Testis (tissue), 3 donors: ENCODE data around the gene MINK1. TPM values are rescaled to one million over a fixed set of nuclear protein-coding genes. Genes with fewer than 3 reads are reported as not detected.
"Not testable (repeated sequence)": the region's sequence is repeated elsewhere in the genome, so short reads cannot be mapped to it uniquely, and the experiment has no call there.

Experiments used
- DNase-seq: peaks from one replicate; pipeline ENCODE4 v3.0.0-alpha.2; 2019
- H3K27ac ChIP-seq, 2 donors: fragments of 200-600 bp; sonication (generic); one replicate each; pipeline ENCODE4 v1.5.1; 2019
- H3K27me3 ChIP-seq: fragments of 200-600 bp; sonication (generic); one replicate; pipeline ENCODE4 v1.5.1; 2019
- H3K36me3 ChIP-seq: fragments of 200-600 bp; sonication (generic); one replicate; pipeline ENCODE4 v1.5.1; 2017; ENCODE audit warnings: low read depth; ENCODE audit errors: missing control alignments
- H3K4me1 ChIP-seq: fragments of 200-600 bp; sonication (generic); one replicate; pipeline ENCODE4 v1.5.1; 2019
- H3K4me3 ChIP-seq, 2 donors: fragments of 200-600 bp; sonication (generic); one replicate each; pipeline ENCODE4 v1.5.1; 2017 to 2019
- H3K9me3 ChIP-seq: fragments of 200-600 bp; sonication (generic); one replicate; pipeline ENCODE4 v1.5.1; 2017
- CTCF ChIP-seq, 3 experiments: fragments of 450-650 bp in 2 of 3; fragments of 200-600 bp in 1 of 3; sonication (generic) in 1 of 3; IDR thresholded peaks; one replicate each; pipeline ENCODE4 v1.5.1; 2016 to 2019; ENCODE audit warnings: antibody characterized with exemption in 3 of 3, mild to moderate bottlenecking in 2 of 3, moderate library complexity in 1 of 3
- POLR2A ChIP-seq: fragments of 450-650 bp; IDR thresholded peaks from one replicate; pipeline ENCODE4 v1.6.1; 2017; ENCODE audit warnings: antibody characterized with exemption, mild to moderate bottlenecking, moderate library complexity
- WGBS, 2 donors: methylation state at CpG; one replicate each; pipeline ENCODE4 v1.1.5; 2018; 5-methylcytosine and 5-hydroxymethylcytosine counted together
- intact Hi-C: fragments of 100-400 bp; cut with DNase I; formaldehyde crosslinking; loops from one replicate; pipeline ENCODE4 v1.15.1; 2023; ENCODE audit warnings: low total_unique reads
- polyA plus RNA-seq: library from polyadenylated mRNA; stranded (reverse); fragments of 350-450 nt; fragmentation: Illumina TruSeq; extraction: RNeasy Lipid Tissue Mini Kit (QIAGEN cat#74804); gene quantifications from one replicate; pipeline ENCODE4 v1.2.3, GENCODE V29; 2014; ENCODE audit warnings: low read depth, low replicate concordance; ENCODE audit not compliant: insufficient read depth
- total RNA-seq, 2 donors: library from RNA; depleted of rRNA; stranded (reverse); fragments of >200 nt; gene quantifications; one replicate each; pipeline ENCODE4 v1.2.3, GENCODE V29; 2016

The MINK1 gene
- total and polyA plus RNA-seq, 3 donors from 2014 or later, result 77.4 to 142 (median 135) TPM

DNA sequence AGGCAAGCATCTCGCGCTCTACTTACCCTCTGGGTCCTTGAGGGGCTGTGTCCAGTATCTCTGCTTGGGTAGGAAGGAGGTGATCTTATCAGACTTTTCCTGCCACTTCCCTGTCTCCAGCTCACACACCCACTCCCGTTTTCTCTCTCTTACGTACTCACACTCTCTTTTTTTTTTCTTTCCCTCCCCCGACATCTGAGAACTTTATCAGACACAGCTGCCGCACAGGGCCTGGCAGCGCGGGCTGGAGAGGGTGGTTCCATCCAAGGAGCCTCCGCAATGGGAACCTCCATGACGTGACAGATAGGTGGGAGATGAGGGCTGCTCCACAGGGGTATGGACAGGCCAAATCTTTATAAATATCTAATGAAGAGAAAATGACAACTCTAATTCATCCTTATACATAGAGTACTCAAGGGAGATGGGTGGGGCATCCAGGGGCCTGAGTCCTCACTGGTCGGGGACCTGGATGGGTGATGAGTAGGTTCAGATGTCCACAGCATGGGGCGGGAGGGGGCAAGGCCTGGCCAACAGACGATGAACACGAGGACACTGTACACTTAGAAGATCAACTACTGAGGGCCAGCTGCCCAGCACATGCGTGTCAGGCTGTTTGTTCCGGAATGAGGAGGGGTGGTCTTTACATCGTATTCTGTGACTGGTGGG lies 23.3 kb downstream of the MINK1 start:
- no peaks in the 10 kb centered on the region for H3K27me3 ChIP-seq
- no peak overlapping the region for H3K27ac ChIP-seq
- DNase-seq, result peak; percentile 33
- H3K9me3 ChIP-seq, result no peaks in the 10 kb centered on the region
- H3K36me3 ChIP-seq, result no peaks in the 10 kb centered on the region
- WGBS, 2 donors, result 71 to 72% methylated on average over 17 of the region's 17 CpGs
- H3K4me1 ChIP-seq, result peaks cover 40% of the 10 kb centered on the region
- intact Hi-C loops, result no loop called here
- H3K4me3 ChIP-seq, result no peak overlapping the region
- TF ChIP-seq POLR2A (no peak), CTCF (IDR thresholded peaks at IDR 0.05) (no peak)

DNA sequence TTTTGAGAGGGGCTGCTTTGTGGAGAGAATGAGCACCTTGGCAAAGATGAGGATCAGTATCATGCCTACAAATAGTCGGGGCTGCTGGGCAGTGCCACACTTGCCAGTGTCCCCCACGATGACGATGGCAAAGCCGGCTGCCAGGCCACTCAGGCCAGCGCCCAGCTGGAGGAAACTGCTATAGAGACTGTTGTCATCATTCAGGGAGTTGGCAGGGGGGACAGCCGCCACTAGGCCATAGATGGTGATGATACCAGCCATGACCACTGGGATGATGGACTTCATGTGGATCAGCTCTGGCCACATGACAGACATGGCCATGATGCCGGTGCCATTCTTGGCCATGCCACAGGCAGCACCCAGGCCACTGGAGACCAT lies 23.8 kb downstream of the MINK1 start:
- H3K9me3 ChIP-seq, result no peaks in the 10 kb centered on the region
- intact Hi-C loops, result no loop called here
- no peak for DNase-seq
- TF ChIP-seq POLR2A (no peak), CTCF (IDR thresholded peaks at IDR 0.05) (no peak)
- no peaks in the 10 kb centered on the region for H3K27me3 ChIP-seq
- no peaks in the 10 kb centered on the region for H3K36me3 ChIP-seq
- H3K4me1 ChIP-seq, result peaks cover 40% of the 10 kb centered on the region
- H3K4me3 ChIP-seq, result no peak overlapping the region
- no peak overlapping the region for H3K27ac ChIP-seq
- 96 to 97% methylated on average over 7 of the region's 7 CpGs for WGBS, 2 donors

DNA sequence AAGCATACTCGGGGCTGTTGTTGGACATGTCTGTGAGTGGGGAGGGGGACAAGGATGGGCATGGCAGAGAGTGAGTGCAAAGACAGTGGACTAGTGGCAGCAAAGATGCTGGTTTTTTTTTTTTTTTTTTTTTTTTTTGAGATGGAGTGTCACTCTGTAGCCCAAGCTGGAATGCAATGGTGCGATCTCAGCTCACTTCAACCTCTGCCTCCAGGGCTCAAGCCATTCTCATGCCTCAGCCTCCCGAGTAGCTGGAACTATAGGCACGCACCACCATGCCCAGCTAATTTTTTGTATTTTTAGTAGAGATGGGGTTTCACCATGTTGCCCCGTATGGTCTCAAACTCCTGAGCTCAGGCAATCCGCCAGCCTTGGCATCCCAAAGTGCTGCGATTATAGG lies 24.2 kb downstream of the MINK1 start:
- H3K27me3 ChIP-seq, H3K9me3 ChIP-seq, intact Hi-C loops, H3K4me3 ChIP-seq, DNase-seq, H3K36me3 ChIP-seq: not testable (repeated sequence)
- Histone ChIP-seq H3K4me1 (peaks cover 40% of the 10 kb centered on the region), H3K27ac (peak overlapping the region; percentile 55 to 75)
- 90 to 93% methylated on average over 7 of the region's 7 CpGs for WGBS, 2 donors

DNA sequence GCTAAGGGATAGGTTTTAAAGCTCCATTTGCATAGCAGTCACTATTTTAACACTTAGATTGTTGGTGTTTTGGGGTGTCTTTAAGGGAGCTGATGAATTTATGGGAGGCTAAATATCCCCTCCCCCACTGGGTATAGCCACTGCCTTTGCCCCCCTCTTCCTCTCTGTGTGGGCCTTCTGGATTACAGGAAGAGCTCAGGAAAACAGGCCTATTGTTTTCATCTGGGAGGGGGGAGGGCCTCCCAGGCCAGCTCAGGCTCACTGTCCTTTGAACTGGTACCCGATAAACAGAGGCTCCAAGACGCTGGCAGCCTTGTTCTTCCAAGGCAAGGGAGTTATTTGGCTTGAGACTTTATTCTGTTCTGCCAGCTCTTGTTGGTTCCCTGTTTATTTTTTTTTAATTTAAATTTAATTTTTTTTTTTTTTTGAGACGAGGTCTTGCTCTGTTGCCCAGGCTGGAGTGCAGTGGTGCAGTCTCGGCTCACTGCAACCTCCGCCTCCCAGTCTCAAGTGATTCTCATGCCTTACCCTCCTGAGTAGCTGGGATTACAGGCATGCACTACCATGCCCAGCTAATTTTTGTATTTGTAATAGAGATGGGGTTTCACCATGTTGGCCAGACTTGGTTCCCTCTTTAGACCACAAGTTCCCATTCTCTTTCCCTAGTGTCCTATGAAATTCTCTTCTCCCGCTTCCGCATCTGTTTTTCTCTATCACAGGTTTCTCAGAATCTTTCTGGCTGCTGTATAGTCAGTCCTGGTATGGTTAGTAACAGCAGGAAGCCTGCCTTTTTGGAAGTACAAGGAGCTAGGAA lies 25.1 kb downstream of the MINK1 start:
- no peaks in the 10 kb centered on the region for H3K27me3 ChIP-seq
- intact Hi-C loops, result no loop called here
- H3K4me1 ChIP-seq, result peaks cover 40% of the 10 kb centered on the region
- H3K9me3 ChIP-seq, result no peaks in the 10 kb centered on the region
- no peaks in the 10 kb centered on the region for H3K36me3 ChIP-seq
- DNase-seq, result peak; percentile 77
- peak overlapping the region; percentile 59 to 75 for H3K27ac ChIP-seq
- WGBS, 2 donors, result 54 to 62% methylated on average over 7 of the region's 7 CpGs
- H3K4me3 ChIP-seq, result no peak overlapping the region
- TF ChIP-seq CTCF (IDR thresholded peaks at IDR 0.05) (no peak), POLR2A (no peak)

GRCh38 chr17:4858882-4859260 lies 25.7 kb downstream of the MINK1 start:
- Histone ChIP-seq H3K27me3 (no peaks in the 10 kb centered on the region), H3K4me3 (no peak overlapping the region), H3K36me3 (no peaks in the 10 kb centered on the region), H3K27ac (peak overlapping the region; percentile 59 to 75), H3K4me1 (peaks cover 36% of the 10 kb centered on the region), H3K9me3 (no peaks in the 10 kb centered on the region)
- no peak for TF ChIP-seq POLR2A
- no peak for TF ChIP-seq CTCF (IDR thresholded peaks at IDR 0.05)
- 28 to 57% methylated on average over 5 of the region's 5 CpGs for WGBS, 2 donors
- intact Hi-C loops, result no loop called here
- no peak for DNase-seq
